Tibial nerve (tissue), 4 donors: ENCODE results near the gene NR0B2. TPM values are rescaled to one million over a fixed set of nuclear protein-coding genes. Genes with fewer than 3 reads are reported as not detected.
A peak's percentile ranks its signal among the peaks of the same experiment; 100 is the strongest.

Experiments used
- DNase-seq, 2 donors: peaks; one replicate each; pipeline ENCODE4 v3.0.0-alpha.2; 2019; ENCODE audit warnings: low spot score in 2 of 2
- H3K27ac ChIP-seq, 4 donors: fragments of 200-600 bp; sonication (generic) in 3 of 4; one replicate each; pipeline ENCODE4 v1.5.1; 2017 to 2019; ENCODE audit warnings: mild to moderate bottlenecking in 1 of 4
- H3K27me3 ChIP-seq, 2 donors: fragments of 200-600 bp; sonication (generic) in 1 of 2; one replicate each; pipeline versions ENCODE4 v1.5.1 to v1.6.0; 2017 to 2019
- H3K36me3 ChIP-seq, 3 donors: fragments of 200-600 bp; sonication (generic); one replicate each; pipeline ENCODE4 v1.5.1; 2018 to 2019
- H3K4me1 ChIP-seq, 4 donors: fragments of 200-600 bp; sonication (generic) in 3 of 4; one replicate each; pipeline ENCODE4 v1.5.1; 2017 to 2019
- H3K4me3 ChIP-seq, 4 donors: fragments of 200-600 bp; sonication (generic) in 3 of 4; one replicate each; pipeline ENCODE4 v1.5.1; 2017 to 2019; ENCODE audit warnings: mild to moderate bottlenecking in 1 of 4, moderate library complexity in 1 of 4
- H3K9me3 ChIP-seq, 4 donors: fragments of 200-600 bp; sonication (generic) in 3 of 4; one replicate each; pipeline ENCODE4 v1.5.1; 2017 to 2019
- EP300 ChIP-seq, 2 donors: sonication (generic); formaldehyde crosslinking; IDR thresholded peaks; one replicate each; pipeline ENCODE4 v1.6.1; 2017; ENCODE audit warnings: antibody characterized with exemption in 2 of 2, mild to moderate bottlenecking in 1 of 2
- POLR2A ChIP-seq, 2 donors: fragments of 450-650 bp; IDR thresholded peaks; one replicate each; pipeline ENCODE4 v1.6.1; 2017; ENCODE audit warnings: antibody characterized with exemption in 2 of 2, mild to moderate bottlenecking in 2 of 2, moderate library complexity in 2 of 2
- WGBS, 2 donors: methylation state at CpG; one replicate each; pipeline ENCODE4 v1.1.5; 2018; 5-methylcytosine and 5-hydroxymethylcytosine counted together
- total RNA-seq, 4 donors: library from RNA; depleted of rRNA; stranded (reverse); fragments of >200 nt; gene quantifications; one replicate each; pipeline ENCODE4 v1.1.0, GENCODE V29; 2016
- TF ChIP-seq, protein P1 (sequence below), 5 experiments: fragments of 200-600 bp in 3 of 5; fragments of 450-650 bp in 2 of 5; sonication (generic) in 3 of 5; IDR thresholded peaks; one replicate each; pipeline ENCODE4 v1.5.1; 2016 to 2019; ENCODE audit warnings: antibody characterized with exemption in 5 of 5, mild to moderate bottlenecking in 3 of 5, moderate library complexity in 2 of 5

NR0B2 gene
- total RNA-seq, 4 donors from 2014 or later, result not detected

DNA sequence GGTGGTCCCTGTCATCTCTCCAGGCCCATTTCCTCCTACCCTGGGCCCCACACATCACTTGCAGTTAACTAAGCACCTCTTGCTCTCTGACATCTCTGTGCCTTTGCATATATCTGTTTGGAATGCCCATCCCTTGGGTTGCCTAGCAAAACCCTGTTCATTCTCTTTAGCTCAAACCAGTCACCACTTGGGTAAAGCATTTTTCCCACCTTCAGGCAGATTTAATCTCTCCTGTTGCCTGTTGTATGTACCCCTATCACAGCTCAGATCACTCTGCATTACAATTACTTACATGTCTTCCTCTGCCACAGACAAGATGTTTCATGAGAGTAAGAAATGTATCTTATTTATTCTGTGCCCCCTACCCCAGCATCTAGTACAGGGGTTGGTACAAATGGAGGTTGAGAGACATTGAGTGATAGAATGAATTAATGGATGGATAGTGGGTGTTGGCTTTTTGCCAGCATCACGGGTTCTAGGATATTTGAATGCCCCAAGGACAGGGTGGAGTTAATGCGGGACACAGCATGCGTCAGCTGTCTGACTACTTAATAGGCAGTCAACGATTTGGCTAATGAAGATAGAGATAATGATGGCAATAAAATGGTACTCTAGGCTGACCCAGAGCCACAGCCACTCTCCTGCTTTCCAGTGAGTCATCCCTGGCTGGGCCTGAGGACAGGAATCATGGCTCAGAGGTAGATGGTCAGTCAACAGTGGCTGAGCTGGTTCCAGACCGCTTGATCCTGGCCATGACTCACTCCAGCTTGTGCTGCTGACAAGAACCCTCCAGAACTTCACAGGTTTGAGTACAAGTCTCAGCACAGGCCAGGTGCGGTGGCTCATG lies 6.5 kb downstream of the NR0B2 start:
- no peak for DNase-seq

DNA sequence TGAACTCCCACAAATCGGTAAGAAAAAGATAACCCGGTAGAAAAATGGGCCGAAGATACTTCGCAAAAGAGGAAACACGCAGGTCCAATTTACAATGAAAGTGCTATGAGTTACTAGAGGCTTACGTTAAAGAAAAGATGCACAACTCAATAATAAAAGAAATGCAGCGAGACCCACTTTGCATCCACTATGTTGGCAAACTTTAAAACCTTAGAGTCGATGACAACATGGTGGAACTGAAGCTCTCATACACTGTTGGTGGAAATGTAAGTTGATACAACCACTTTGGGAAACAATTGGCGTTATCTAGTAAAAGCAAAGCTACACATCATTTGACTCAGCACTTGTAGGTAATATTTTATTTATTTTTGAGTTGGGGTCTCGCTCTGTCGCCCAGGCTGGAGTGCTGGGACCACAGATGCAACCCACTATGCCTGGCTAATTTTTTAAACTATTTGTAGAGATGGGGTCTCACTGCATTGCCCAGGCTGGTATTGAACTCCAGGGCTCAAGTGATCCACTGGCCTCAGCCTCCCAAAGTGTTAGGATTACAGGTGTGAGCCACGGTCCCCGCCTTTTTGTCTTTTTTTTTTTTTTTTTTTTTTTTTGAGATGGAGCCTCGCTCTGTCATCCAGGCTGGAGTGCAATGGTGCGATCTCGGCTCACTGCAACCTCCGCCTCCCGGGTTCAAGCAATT lies 12.8 kb downstream of the NR0B2 start:
- DNase-seq, result no peak
- H3K9me3 ChIP-seq, result no peaks in the 10 kb centered on the region
- H3K27me3 ChIP-seq, result no peaks in the 10 kb centered on the region
- H3K36me3 ChIP-seq, result peaks cover 0 to 24% (median 2%) of the 10 kb centered on the region in 3 donors
- TF ChIP-seq POLR2A (IDR thresholded peaks at IDR 0.05), result no peak
- TF ChIP-seq EP300 (IDR thresholded peaks at IDR 0.05), result no peak
- TF ChIP-seq, protein P1, sequence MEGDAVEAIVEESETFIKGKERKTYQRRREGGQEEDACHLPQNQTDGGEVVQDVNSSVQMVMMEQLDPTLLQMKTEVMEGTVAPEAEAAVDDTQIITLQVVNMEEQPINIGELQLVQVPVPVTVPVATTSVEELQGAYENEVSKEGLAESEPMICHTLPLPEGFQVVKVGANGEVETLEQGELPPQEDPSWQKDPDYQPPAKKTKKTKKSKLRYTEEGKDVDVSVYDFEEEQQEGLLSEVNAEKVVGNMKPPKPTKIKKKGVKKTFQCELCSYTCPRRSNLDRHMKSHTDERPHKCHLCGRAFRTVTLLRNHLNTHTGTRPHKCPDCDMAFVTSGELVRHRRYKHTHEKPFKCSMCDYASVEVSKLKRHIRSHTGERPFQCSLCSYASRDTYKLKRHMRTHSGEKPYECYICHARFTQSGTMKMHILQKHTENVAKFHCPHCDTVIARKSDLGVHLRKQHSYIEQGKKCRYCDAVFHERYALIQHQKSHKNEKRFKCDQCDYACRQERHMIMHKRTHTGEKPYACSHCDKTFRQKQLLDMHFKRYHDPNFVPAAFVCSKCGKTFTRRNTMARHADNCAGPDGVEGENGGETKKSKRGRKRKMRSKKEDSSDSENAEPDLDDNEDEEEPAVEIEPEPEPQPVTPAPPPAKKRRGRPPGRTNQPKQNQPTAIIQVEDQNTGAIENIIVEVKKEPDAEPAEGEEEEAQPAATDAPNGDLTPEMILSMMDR (IDR thresholded peaks at IDR 0.05), result no peak
- peaks cover 4 to 34% (median 7%) of the 10 kb centered on the region in 4 donors for H3K4me1 ChIP-seq
- H3K4me3 ChIP-seq, result peak overlapping the region; percentile 70 to 97 (median 87)
- H3K27ac ChIP-seq, result peak overlapping the region; percentile 72 to 87 (median 78)
- WGBS, 2 donors, result 69 to 72% methylated on average over 18 of the region's 18 CpGs

More for the DNA sequence above, 6.5 kb downstream of the NR0B2 start:
- H3K27me3 ChIP-seq, result no peaks in the 10 kb centered on the region
- WGBS, 2 donors, result 54 to 57% methylated on average over 6 of the region's 6 CpGs
- H3K27ac ChIP-seq, result no peak overlapping the region
- TF ChIP-seq, protein P1 (IDR thresholded peaks at IDR 0.05), result no peak
- TF ChIP-seq POLR2A (IDR thresholded peaks at IDR 0.05), result no peak
- H3K9me3 ChIP-seq, result no peaks in the 10 kb centered on the region
- no peaks in the 10 kb centered on the region for H3K4me1 ChIP-seq
- no peak overlapping the region for H3K4me3 ChIP-seq
- H3K36me3 ChIP-seq, result no peaks in the 10 kb centered on the region

DNA sequence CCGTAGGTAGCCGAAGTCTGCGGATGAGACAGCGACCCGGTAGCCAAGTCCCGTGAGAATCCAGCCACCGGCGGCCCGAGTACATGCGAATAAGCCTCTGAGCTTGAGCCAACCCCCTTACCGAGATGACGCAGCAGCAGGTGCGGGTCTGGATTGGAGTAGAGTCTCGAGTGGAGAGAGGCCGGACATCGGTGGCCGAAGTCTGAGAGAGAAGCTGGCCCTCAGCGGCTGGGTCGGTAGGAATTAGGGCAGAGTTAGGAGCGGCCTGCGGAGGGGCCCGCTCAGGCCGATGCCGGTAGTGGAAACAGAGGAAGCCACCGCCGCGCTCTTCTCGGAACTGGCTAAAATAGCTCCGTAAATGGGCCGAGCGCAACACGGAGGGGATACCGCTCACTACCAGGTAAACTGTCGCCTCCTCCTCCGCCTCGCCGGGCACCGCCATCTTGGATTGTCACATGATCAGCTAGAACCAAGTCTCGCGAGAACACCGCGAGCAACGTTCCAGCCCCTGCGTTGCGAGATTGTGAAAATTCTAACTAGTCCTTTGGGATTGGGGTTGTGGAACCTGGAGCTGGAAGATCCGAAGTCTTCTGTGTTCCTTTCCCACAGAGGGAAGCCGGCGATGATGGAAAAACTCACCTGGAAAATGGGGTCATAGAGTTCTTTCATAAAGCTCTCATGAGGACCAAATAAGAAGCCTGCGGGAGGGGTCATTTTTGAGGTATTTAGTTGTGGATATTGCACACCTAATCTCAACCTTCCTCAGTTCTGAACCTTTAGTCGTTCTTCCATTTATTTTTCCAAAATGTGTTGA lies 13.6 kb downstream of the NR0B2 start, which contains the start of gene GPATCH3:
GPATCH3 (minus strand) TSS at position 467 of the 814 bp plus-strand sequence; CDS start at position 442, 25 bp downstream.
- no peaks in the 10 kb centered on the region for H3K27me3 ChIP-seq

DNA sequence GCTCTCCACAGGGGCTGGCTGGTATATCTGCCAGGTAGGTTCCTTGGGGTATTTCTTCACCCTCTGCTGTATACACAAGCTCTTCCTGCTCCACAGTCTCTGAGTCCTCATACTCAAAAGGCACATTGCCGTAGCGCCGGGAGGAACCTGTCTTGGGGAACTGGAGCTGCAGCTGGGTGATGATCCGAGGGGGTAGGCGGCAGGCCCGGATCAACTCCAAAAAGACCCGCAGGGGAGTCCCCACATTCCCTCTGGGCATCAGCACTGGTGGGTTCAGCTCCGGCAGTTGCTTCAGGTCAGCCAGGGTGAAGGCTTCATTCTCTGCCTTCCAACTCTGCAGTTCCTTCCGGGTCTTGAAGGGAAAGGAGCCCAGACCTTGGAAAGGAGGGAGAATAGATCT lies 16.4 kb downstream of the NR0B2 start:
- DNase-seq, result no peak
- Histone ChIP-seq H3K27me3 (no peaks in the 10 kb centered on the region), H3K4me3 (no peak overlapping the region), H3K27ac (no peak overlapping the region), H3K36me3 (peaks cover 4 to 60% (median 19%) of the 10 kb centered on the region in 3 donors), H3K9me3 (no peaks in the 10 kb centered on the region), H3K4me1 (peaks cover 4 to 34% (median 7%) of the 10 kb centered on the region in 4 donors)
- 89 to 91% methylated on average over 8 of the region's 9 CpGs for WGBS, 2 donors
- TF ChIP-seq, protein P1 (IDR thresholded peaks at IDR 0.05), result no peak
- no peak for TF ChIP-seq EP300 (IDR thresholded peaks at IDR 0.05)
- TF ChIP-seq POLR2A (IDR thresholded peaks at IDR 0.05), result no peak

More for the DNA sequence above, 13.6 kb downstream of the NR0B2 start, which contains the start of gene GPATCH3:
- Histone ChIP-seq H3K36me3 (peaks cover 2 to 32% (median 4%) of the 10 kb centered on the region in 3 donors), H3K27ac (peak within 1 kb of the TSS; percentile 72 to 87 (median 78)), H3K4me1 (peaks cover 4 to 34% (median 7%) of the 10 kb centered on the region in 4 donors), H3K9me3 (no peaks in the 10 kb centered on the region), H3K4me3 (peak within 1 kb of the TSS; percentile 70 to 97 (median 87))
- DNase-seq, result peak; percentile 93 to 96
- TF ChIP-seq EP300 (IDR thresholded peaks at IDR 0.05), result peak; percentile 25 to 90
- TF ChIP-seq, protein P1 (IDR thresholded peaks at IDR 0.05), result peak in 1 of 5 experiments; percentile 25
- TF ChIP-seq POLR2A (IDR thresholded peaks at IDR 0.05), result peak in 1 of 2 donors; percentile 46
- 1 to 4% methylated on average over 50 of the region's 50 CpGs for WGBS, 2 donors
